HCEC 1CT (cell line): ENCODE data around the gene CHCHD6.

Experiments
- DNase-seq: peaks from one replicate; pipeline ENCODE4 v3.0.0-alpha.2; 2017

Gene CHCHD6

DNA sequence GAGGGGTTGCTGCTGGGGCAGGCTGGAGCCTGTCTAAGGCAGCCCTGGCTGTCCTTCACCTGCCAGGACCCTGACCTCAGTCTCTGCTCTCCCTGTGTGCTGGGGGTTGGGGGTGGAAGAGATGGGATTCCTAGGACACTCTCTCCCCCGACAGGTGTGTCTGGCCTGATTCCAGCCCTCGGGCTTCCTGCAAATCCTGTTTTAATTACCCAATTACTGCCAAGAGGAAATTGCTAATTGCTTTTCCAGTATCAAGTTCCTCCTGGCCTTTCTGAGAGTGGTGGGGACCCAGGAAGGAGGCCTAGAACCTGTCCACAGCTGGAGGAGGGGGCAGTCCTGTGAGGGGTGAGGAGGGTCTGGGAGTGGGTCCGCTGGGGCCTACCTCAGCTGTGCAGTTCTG lies 294.7 kb downstream of the CHCHD6 start:
- no peak for DNase-seq

DNA sequence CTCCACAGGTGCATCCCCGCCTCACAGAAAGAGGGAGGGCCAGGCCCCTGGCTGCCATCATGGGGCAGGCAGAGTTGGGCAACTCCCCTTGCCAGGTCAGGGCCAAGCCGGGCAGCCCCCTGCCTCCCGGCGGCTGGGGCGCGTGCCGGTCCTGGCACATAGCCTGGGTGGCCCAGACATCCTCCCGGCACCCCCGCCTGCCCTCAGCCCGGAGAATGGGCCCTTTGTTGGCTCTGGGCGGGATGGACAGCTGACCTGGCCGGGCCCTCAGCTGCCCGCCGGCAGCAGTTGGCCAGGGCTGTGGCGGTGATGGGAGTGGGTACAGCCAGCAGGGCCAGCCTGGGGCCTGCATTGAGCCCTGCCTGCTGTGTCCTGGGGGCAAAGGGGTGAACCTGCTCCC lies 295.3 kb downstream of the CHCHD6 start:
- DNase-seq: no peak

DNA sequence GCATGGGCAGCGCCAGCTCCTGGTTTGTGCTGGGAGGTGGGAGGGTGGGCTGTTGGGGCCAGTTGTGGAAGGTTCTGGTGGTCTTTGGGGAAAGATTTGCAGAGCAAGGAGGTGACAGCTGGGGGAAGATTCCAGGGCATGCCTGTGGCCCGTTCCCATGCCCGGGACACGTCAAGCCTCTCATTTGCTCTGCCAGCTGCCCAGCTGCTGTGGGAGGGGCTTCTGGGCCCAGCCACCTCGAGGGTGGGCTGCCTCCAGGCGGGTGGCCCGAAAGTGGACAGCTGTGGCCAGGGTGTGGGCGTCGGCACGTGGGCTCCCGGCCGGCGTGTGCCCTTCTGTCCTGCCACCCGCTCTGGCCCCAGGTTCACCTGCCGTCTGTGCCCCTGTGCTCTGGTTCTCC lies 296.1 kb downstream of the CHCHD6 start:
- no peak for DNase-seq

DNA sequence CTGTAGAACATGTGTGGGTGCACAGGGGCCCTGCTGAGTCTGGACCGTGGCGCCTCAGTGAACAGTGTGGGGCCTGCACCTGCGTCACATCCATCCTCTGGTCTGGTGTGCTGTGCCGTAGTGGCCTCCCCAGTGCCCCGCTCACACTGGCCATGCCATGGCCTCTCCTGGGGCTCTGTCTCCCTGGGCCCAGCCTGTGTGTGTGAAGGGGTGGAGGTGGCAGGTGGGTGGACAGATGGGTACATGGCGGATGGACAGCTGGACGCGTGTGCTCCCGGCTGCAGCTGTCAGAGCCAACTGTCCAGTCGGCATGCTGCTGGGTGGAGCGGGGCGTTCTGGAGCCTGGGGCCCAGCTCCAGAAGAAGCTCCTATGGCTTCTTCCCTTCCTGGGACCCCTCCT lies 296.7 kb downstream of the CHCHD6 start:
- no peak for DNase-seq

DNA sequence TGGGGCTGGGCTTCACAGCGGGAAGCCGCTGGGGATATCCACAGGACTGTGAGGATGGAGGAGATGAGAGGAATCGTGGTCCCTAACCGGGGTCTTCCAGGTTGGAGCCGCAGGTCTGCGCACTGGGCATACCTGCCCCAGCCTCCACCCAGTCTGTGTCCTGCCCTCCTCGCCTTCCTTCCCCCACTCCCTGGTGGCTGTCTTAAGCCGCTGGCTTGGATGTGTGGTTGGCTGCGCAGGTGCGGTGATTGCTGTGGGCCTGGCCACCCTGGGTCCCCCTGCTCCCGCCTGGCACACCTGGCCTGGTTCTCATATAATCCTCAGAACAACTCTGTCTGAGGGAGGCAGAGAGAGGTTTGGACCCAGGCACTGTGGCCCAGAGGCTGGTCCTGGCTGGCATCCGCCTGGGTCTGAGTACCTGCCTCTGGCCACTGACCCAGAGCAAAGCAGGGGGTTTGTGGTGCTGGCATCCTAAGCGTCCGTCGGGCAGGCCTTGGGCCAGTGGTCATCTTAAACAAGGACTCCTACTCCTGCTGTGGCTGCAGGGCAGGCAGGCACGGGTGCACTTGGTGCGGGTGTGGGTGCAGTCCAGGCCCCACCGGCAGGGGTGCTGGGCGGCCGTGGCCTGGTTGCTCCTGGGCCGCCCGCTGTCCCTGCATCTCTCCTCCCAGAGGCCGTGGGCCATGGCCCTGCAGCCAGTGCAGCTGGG lies 297.6 kb downstream of the CHCHD6 start:
- DNase-seq: no peak

DNA sequence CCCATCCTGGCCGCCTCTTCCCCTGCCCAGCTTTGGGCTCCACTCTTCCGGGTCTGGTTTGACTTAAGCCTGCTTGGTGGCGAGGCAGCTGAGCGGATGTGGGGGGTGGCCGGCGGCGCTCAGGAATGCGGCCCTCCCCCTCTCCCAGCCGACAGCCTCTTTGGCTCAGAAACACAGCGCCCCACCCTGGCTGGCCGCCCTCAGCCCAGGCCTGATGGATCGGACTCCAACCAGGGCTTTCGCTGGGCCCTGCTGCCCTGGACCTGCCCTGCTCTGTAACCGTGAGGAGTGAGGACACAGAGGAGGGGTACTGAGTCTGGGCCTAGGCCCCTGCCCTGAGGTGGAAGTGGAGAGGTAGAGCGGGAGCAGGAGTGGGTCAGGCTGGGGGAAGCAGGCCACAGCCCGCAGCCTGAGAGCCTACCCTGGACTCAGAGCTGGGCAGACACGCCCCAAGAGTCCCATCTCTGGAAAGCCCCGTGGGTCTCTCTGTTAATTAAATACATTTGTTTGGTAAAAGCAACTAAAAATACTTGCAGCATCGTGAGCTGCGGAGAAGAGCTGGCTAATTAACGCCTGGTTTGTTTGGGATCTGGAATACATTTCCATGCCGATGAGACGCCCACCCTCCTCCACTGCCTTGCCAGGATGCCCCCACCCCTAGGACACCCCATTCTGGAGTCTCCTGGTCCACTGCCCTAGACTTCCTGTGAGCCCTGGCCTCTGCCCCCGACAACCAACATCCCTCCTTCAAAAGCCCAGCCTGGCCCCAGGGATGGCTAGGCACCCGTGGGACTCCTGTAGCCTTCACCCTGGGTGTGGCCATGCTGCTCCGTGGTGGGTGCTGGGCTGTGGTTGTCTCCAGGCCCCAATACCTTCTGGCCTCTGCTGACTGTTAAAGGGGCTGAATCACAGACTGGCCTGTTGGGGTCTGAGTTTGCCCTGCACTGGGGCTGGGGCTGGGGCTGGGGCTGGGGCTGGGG lies 298.4 kb downstream of the CHCHD6 start:
- DNase-seq: peak; percentile 93

DNA sequence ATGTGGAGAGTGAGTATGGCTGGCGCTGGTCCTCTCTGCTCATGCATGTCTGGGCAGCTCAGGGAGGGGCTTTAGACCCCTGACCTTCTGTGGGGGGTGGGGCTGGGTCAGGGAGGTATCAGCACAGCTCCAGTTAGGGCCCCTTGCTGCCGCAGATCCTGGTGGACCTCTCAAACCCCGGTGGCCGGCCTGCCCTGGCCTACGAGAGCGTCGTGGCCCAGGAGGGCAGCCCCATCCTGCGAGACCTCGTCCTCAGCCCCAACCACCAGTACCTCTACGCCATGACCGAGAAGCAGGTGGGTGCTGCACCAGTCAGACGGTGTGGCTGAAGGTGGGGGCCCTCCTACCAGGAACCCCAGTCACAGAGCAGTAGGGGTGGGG lies 299.1 kb downstream of the CHCHD6 start:
- no peak for DNase-seq

DNA sequence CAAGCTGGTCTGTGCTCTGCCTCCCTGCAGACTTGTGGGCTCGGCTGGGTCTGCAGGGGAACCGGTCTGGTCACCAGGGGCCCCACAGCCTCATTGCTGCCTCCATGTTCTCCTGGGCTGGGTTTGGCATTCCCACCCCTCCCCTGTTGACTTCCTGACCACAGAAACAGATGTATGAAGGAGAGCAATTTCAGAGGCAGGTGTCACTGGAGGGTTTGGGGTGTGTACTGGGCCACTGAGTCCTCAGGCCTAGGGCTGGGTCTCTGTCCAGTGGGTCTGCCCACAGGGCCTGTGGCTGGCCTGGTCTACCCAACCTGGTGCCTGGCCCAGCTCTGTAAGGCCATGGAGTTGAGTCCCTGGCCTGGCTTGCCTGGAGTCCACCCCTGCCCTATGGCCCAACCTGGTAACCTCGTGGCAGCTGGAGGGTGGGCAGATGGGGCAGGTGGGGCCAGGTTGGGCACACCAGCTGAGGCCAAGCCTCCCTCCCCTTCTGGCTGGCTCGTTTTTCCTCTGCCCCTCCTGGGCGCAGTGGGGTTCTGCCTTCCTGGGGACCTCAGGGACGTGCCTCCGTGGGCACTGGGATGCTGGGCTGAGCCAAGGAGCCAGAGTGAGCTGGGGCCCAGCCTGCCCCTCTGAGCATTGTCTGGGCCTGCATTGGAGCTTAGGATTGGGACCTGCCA lies 299.7 kb downstream of the CHCHD6 start:
- no peak for DNase-seq

DNA sequence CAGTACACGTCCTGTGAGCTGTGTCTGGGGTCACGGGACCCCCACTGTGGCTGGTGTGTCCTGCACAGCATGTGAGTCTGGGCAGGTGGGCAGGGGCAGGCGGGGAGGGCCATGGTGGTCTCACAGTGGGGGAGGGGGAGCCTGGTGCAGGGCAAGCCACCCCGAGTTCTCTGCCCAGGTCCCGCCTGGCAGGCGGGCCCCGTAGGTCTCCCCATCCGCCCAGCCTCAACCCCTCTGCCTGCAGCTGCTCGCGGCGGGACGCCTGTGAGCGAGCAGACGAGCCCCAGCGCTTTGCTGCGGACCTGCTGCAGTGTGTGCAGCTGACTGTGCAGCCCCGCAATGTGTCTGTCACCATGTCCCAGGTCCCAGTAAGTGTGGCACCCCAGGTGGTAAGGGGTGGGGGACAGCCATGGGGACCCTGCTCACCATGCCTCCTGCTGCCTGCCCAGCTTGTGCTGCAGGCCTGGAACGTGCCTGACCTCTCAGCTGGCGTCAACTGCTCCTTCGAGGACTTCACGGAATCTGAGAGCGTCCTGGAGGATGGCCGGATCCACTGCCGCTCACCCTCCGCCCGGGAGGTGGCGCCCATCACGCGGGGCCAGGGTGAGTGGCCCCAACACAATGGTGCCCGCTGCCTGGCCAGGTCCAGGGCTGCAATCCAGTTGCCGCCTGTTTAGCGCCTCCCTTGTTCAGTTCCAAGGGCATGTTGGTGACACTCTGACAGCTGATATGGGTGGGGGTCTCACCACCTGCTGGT lies 300.8 kb downstream of the CHCHD6 start:
- DNase-seq: no peak

DNA sequence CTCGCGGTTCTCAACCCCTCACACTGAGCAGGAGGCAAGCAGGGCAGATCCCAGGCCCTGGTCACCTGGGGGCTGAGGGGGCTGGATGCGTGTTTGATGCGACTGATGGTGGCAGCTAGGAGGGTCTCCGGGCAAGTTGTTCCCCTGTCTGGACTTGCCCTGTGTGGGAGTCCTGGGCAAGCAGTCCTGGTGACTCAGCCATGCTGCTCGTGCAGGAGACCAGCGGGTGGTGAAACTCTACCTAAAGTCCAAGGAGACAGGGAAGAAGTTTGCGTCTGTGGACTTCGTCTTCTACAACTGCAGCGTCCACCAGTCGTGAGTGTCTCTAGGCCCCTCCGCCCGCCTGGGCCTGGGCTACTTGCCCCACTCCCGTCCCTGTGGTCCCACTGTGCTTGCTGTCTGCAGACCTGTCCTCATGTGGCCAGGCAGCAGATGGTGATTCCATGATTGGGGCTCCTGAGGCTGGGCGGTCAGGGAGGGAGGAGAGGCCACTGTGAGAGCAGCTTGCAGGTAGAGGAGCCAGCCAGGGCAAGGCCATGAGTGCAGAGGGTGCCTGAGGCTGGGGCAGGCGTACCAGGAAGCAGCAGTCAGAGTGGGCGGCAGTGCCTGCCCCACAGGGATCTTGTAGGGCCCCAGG lies 301.9 kb downstream of the CHCHD6 start:
- no peak for DNase-seq

DNA sequence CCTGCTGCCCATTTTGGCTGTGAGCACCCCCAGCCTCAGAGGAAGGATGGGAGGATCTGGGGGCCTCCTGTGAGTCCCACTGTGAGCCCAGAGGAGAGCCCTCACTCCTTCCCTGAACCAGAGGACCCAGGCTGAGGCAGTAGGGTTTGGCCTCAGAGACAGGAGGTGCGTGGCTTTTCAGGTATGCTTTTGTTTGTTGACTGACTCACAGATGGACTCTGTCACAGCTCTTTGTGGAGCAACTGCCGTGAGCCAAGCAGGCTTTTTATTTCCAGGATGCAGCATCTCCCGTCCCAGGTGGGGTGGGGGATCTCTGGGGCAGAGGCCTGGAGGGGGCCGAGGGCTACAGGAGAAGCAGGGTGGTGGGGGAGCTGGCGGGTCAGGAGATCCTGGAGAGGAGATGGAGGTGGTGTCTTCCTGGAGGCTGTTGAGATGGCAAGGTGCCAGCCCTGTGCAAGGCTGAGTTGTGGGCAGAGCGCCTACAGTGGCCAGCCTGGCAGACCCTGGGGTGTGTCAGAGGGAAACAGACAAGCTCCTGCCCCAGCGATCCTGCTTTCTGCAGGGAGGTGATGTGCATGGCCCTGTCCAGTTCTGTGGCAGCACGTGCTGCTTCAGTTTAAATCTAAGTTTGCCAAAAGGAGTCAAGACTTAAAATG lies 302.9 kb downstream of the CHCHD6 start:
- DNase-seq: no peak

DNA sequence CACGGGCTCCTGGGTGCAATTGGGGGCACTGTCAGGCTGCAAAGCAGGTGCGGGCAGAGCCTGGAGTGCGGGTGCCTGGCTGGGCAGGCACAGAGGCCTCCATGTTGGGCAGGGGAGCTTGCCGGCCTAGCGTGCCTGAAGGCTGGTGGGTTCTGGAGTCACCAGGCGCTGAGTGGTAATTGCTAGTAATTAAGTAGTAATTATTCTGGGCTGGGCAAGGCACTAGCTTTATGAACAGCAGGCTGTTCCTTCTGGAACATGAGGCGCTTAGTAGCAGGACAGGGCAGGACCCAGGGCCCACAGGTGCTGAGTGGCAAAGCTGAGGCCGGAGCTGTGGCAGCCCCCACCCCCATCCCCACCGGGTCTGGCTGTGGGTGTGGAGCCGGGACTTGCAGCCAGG lies 304.2 kb downstream of the CHCHD6 start:
- DNase-seq: no peak

DNA sequence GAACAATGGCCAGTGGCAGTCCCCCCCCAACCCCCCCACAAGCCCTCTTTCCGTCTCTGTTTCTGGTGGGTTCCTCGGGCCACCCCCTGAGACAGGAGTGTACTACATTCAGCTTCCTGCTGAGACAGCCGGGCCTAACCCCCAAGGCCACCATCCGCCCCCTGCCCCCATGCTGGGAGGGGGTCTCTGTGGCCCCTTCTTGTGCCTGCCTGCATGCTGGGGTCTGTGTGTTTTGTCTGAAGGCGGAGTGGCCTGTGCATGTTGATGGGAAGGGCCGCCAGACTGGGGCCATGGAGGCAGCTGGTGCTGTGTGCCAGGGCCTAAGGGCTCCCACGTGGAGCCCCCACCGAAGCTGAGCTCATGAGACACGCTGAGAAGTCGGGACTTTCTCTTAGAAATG lies 305.5 kb downstream of the CHCHD6 start:
- DNase-seq: no peak
